Urinary bladder (tissue), 4 donors: Measurements from ENCODE around the gene RGN. TPM values are rescaled to one million over a fixed set of nuclear protein-coding genes. Genes with fewer than 3 reads are reported as not detected.
A peak's percentile ranks its signal among the peaks of the same experiment; 100 is the strongest.
"Not testable (repeated sequence)": the region's sequence is repeated elsewhere in the genome, so short reads cannot be mapped to it uniquely, and the experiment has no call there.

Source experiments
- DNase-seq: peaks from one replicate; pipeline ENCODE4 v3.0.0-alpha.2; 2015; ENCODE audit errors: extremely low spot score
- H3K27ac ChIP-seq: one replicate; pipeline ENCODE4 v1.5.1; 2013; ENCODE audit warnings: low read depth, mild to moderate bottlenecking, moderate library complexity
- H3K36me3 ChIP-seq: one replicate; pipeline ENCODE4 v1.6.1; 2013; ENCODE audit warnings: mild to moderate bottlenecking, moderate library complexity; ENCODE audit not compliant: insufficient read depth
- H3K4me1 ChIP-seq: one replicate; pipeline ENCODE4 v1.6.1; 2013; ENCODE audit warnings: mild to moderate bottlenecking, moderate library complexity; ENCODE audit not compliant: insufficient read depth
- H3K4me3 ChIP-seq: one replicate; pipeline ENCODE4 v1.5.1; 2013; ENCODE audit warnings: low read depth, low read length
- WGBS: extraction: QIAGEN DNeasy Blood & Tissue Kit; methylation state at CpG from one replicate; pipeline ENCODE4 v1.1.7; 2013; 5-methylcytosine and 5-hydroxymethylcytosine counted together
- polyA plus RNA-seq: library from polyadenylated mRNA; stranded (reverse); fragments of 200-250 nt; gene quantifications from one replicate; pipeline ENCODE4 v1.2.3, GENCODE V29; 2013
- total RNA-seq: library from RNA; depleted of rRNA; stranded (reverse); fragments of >200 nt; gene quantifications from one replicate; pipeline ENCODE4 v1.2.3, GENCODE V29; 2014
- donor health status: healthy with polysubstance abuse.
- donor health status: healthy.

Gene RGN
- total and polyA plus RNA-seq, 2 donors = 4.8 to 7.2 TPM

GRCh38 chrX:47093860-47094259 lies 15.6 kb downstream of the RGN start:
- no peak for DNase-seq
- H3K4me1 ChIP-seq = no peaks in the 10 kb centered on the region
- no peaks in the 10 kb centered on the region for H3K36me3 ChIP-seq
- 91% methylated on average over 11 of the region's 11 CpGs for WGBS
- H3K27ac ChIP-seq = no peak overlapping the region
- H3K4me3 ChIP-seq = no peak overlapping the region

GRCh38 chrX:47097018-47097417 lies 18.8 kb downstream of the RGN start:
- Histone ChIP-seq H3K36me3 (no peaks in the 10 kb centered on the region), H3K27ac (no peak overlapping the region), H3K4me1 (no peaks in the 10 kb centered on the region), H3K4me3 (no peak overlapping the region)
- no peak for DNase-seq
- WGBS = 82% methylated on average over 4 of the region's 4 CpGs

GRCh38 chrX:47098338-47099094 lies 20.3 kb downstream of the RGN start:
- no peak for DNase-seq
- 60% methylated on average over 2 of the region's 2 CpGs for WGBS
- Histone ChIP-seq H3K27ac (no peak overlapping the region), H3K4me1 (no peaks in the 10 kb centered on the region), H3K4me3 (no peak overlapping the region), H3K36me3 (no peaks in the 10 kb centered on the region)

- 88% methylated on average over 4 of the region's 4 CpGs for WGBS
- Histone ChIP-seq H3K27ac (no peak overlapping the region), H3K4me1 (no peaks in the 10 kb centered on the region), H3K36me3 (no peaks in the 10 kb centered on the region), H3K4me3 (no peak overlapping the region)
- DNase-seq = no peak
These were observed 23.0 kb downstream of the RGN start for GRCh38 chrX:47101206-47101605.

GRCh38 chrX:47110936-47111615 lies 32.8 kb downstream of the RGN start:
- not testable (repeated sequence) for H3K4me3 ChIP-seq, DNase-seq, H3K27ac ChIP-seq, H3K36me3 ChIP-seq, H3K4me1 ChIP-seq
- WGBS = 95% methylated on average over 38 of the region's 40 CpGs

GRCh38 chrX:47112316-47112954 lies 34.2 kb downstream of the RGN start:
- H3K4me1 ChIP-seq = no peaks in the 10 kb centered on the region
- no peaks in the 10 kb centered on the region for H3K36me3 ChIP-seq
- no peak overlapping the region for H3K27ac ChIP-seq
- no peak for DNase-seq
- WGBS = 54% methylated on average over 9 of the region's 9 CpGs
- H3K4me3 ChIP-seq = no peak overlapping the region

GRCh38 chrX:47116551-47117110 lies 38.4 kb downstream of the RGN start:
- WGBS = 95% methylated on average over 7 of the region's 7 CpGs
- DNase-seq = not testable (repeated sequence)

GRCh38 chrX:47124466-47124865 lies 46.2 kb downstream of the RGN start:
- WGBS = 77% methylated on average over 3 of the region's 3 CpGs

More at GRCh38 chrX:47116551-47117110, 38.4 kb downstream of the RGN start:
- H3K4me1 ChIP-seq, H3K4me3 ChIP-seq, H3K36me3 ChIP-seq, H3K27ac ChIP-seq: not testable (repeated sequence)

GRCh38 chrX:47129157-47129898 lies 51.1 kb downstream of the RGN start:
- WGBS = under 1% methylated on average over 31 of the region's 31 CpGs
- Histone ChIP-seq H3K36me3 (no peaks in the 10 kb centered on the region), H3K27ac (peak overlapping the region; percentile 80), H3K4me1 (no peaks in the 10 kb centered on the region), H3K4me3 (peak overlapping the region; percentile 49)
- peak; percentile 92 for DNase-seq

More at GRCh38 chrX:47124466-47124865, 46.2 kb downstream of the RGN start:
- H3K4me1 ChIP-seq, DNase-seq, H3K27ac ChIP-seq, H3K4me3 ChIP-seq, H3K36me3 ChIP-seq: not testable (repeated sequence)

GRCh38 chrX:47129899-47130358 lies 51.7 kb downstream of the RGN start:
- H3K4me1 ChIP-seq = no peaks in the 10 kb centered on the region
- DNase-seq = no peak
- H3K4me3 ChIP-seq = peak overlapping the region; percentile 49
- H3K27ac ChIP-seq = no peak overlapping the region
- 19% methylated on average over 11 of the region's 11 CpGs for WGBS
- H3K36me3 ChIP-seq = no peaks in the 10 kb centered on the region

GRCh38 chrX:47133493-47133892 lies 55.2 kb downstream of the RGN start:
- no peak for DNase-seq
- Histone ChIP-seq H3K27ac (no peak overlapping the region), H3K36me3 (no peaks in the 10 kb centered on the region), H3K4me1 (no peaks in the 10 kb centered on the region), H3K4me3 (no peak overlapping the region)
- 92% methylated on average over 5 of the region's 5 CpGs for WGBS

- 66% methylated on average over 5 of the region's 5 CpGs for WGBS
- not testable (repeated sequence) for H3K4me3 ChIP-seq, H3K4me1 ChIP-seq, DNase-seq, H3K36me3 ChIP-seq, H3K27ac ChIP-seq
These were observed 57.4 kb downstream of the RGN start for GRCh38 chrX:47135650-47136049.

GRCh38 chrX:47138171-47138570 lies 59.9 kb downstream of the RGN start:
- Histone ChIP-seq H3K36me3 (no peaks in the 10 kb centered on the region), H3K27ac (no peak overlapping the region), H3K4me3 (no peak overlapping the region), H3K4me1 (no peaks in the 10 kb centered on the region)
- DNase-seq = no peak
- 89% methylated on average over 6 of the region's 6 CpGs for WGBS
